WTC11 (cell line): ENCODE measurements around the gene PRPH.

ENCODE experiments used
- CBFB ChIP-seq: sonication (generic); formaldehyde crosslinking; IDR thresholded peaks from 2 replicates; pipeline ENCODE4 v1.8.1; 2022; ENCODE audit warnings: mild to moderate bottlenecking, low read depth, missing genetic modification reagents
- CTCF ChIP-seq: fragments of 200-600 bp; IDR thresholded peaks from 2 replicates; pipeline ENCODE4 v1.8.0; 2022; ENCODE audit warnings: antibody characterized with exemption
- IRF2 ChIP-seq: sonication (generic); formaldehyde crosslinking; IDR thresholded peaks from 2 replicates; pipeline ENCODE4 v1.8.0; 2022; ENCODE audit warnings: low read depth, missing genetic modification reagents, borderline replicate concordance
- PREB ChIP-seq: sonication (generic); formaldehyde crosslinking; IDR thresholded peaks from 2 replicates; pipeline ENCODE4 v1.8.1; 2022; ENCODE audit warnings: mild to moderate bottlenecking, missing genetic modification reagents, moderate library complexity, borderline replicate concordance
- TEAD1 ChIP-seq: sonication (generic); formaldehyde crosslinking; IDR thresholded peaks from 2 replicates; pipeline ENCODE4 v1.8.0; 2022; ENCODE audit warnings: mild to moderate bottlenecking, missing genetic modification reagents
- ZNF138 ChIP-seq: sonication (generic); formaldehyde crosslinking; conservative IDR thresholded peaks from 2 replicates; pipeline ENCODE4 v1.8.1; 2022; ENCODE audit warnings: mild to moderate bottlenecking, moderate library complexity, missing genetic modification reagents
- ZNF423 ChIP-seq: fragments of 250-450 bp; sonication (Bioruptor Pico); IDR thresholded peaks from 2 replicates; pipeline ENCODE4 v2.1.2; 2022; ENCODE audit warnings: mild to moderate bottlenecking, moderate library complexity
- TF ChIP-seq, protein P1 (sequence below): sonication (generic); formaldehyde crosslinking; conservative IDR thresholded peaks from 2 replicates; pipeline ENCODE4 v1.8.1; 2022; ENCODE audit warnings: mild to moderate bottlenecking, missing genetic modification reagents
- TF ChIP-seq, protein P2 (sequence below): sonication (generic); formaldehyde crosslinking; IDR thresholded peaks from 2 replicates; pipeline ENCODE4 v1.8.0; 2022; ENCODE audit warnings: mild to moderate bottlenecking, missing genetic modification reagents

DNA sequence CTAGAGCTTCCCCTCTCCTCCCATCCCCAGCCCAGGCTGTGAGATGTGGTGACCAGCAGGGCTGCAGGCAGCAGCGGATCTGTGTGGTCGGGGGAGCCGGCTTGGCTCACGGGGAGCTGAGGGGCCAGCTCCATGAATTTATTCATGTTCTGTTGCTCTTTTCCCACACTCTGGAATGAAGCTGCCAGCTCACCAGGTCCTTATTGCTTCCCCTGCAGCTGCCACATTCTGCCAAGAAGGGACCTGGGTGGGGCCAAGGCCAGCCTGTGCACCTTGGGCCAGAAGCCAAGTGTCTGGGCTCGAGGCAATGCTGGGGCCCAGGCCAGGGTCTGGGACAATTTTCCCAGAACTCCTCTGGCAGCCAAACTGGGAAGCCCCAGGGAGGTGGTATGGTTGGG, 44.5 kb downstream of the PRPH start:
- TF ChIP-seq IRF2 (CRISPR knock-in tag) (no peak), ZNF138 (CRISPR knock-in tag) (no peak), TEAD1 (no peak), CBFB (no peak), CTCF (no peak), ZNF423 (no peak), PREB (CRISPR knock-in tag) (no peak)
- TF ChIP-seq, protein P1, sequence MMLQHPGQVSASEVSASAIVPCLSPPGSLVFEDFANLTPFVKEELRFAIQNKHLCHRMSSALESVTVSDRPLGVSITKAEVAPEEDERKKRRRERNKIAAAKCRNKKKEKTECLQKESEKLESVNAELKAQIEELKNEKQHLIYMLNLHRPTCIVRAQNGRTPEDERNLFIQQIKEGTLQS (CRISPR knock-in tag), result no peak
- TF ChIP-seq, protein P2, sequence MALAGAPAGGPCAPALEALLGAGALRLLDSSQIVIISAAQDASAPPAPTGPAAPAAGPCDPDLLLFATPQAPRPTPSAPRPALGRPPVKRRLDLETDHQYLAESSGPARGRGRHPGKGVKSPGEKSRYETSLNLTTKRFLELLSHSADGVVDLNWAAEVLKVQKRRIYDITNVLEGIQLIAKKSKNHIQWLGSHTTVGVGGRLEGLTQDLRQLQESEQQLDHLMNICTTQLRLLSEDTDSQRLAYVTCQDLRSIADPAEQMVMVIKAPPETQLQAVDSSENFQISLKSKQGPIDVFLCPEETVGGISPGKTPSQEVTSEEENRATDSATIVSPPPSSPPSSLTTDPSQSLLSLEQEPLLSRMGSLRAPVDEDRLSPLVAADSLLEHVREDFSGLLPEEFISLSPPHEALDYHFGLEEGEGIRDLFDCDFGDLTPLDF (CRISPR knock-in tag), result no peak
